HEK293 (cell line): ENCODE measurements around the gene ACSF2.

ENCODE experiments used
- CTCF ChIP-seq: fragments of 450-650 bp; formaldehyde crosslinking; IDR thresholded peaks from 2 replicates; pipeline ENCODE4 v1.5.1; 2016; ENCODE audit warnings: missing biosample characterization, missing genetic modification characterization
- RBAK ChIP-seq: fragments of 450-650 bp; formaldehyde crosslinking; IDR thresholded peaks from 2 replicates; pipeline ENCODE4 v1.5.1; 2016; ENCODE audit warnings: missing biosample characterization, missing genetic modification characterization
- TSHZ1 ChIP-seq: fragments of 450-650 bp; formaldehyde crosslinking; IDR thresholded peaks from 2 replicates; pipeline ENCODE4 v1.5.1; 2016; ENCODE audit warnings: missing biosample characterization, missing genetic modification characterization, borderline replicate concordance
- YY1 ChIP-seq: fragments of 450-650 bp; formaldehyde crosslinking; IDR thresholded peaks from 2 replicates; pipeline ENCODE4 v1.5.1; 2018; ENCODE audit warnings: missing biosample characterization, missing genetic modification characterization
- ZBTB20 ChIP-seq: fragments of 450-650 bp; formaldehyde crosslinking; IDR thresholded peaks from 2 replicates; pipeline ENCODE4 v1.5.1; 2016; ENCODE audit warnings: missing biosample characterization, missing genetic modification characterization
- ZBTB26 ChIP-seq: fragments of 450-650 bp; formaldehyde crosslinking; optimal IDR thresholded peaks from 2 replicates; pipeline ENCODE3; 2016; ENCODE audit warnings: missing biosample characterization, mild to moderate bottlenecking, missing genetic modification characterization
- ZBTB7A ChIP-seq: fragments of 450-650 bp; formaldehyde crosslinking; IDR thresholded peaks from 2 replicates; pipeline ENCODE4 v1.5.1; 2016; ENCODE audit warnings: low read depth, missing biosample characterization, missing genetic modification characterization
- ZNF175 ChIP-seq: fragments of 450-650 bp; formaldehyde crosslinking; IDR thresholded peaks from 2 replicates; pipeline ENCODE4 v1.5.1; 2016; ENCODE audit warnings: missing biosample characterization, missing genetic modification characterization
- ZNF18 ChIP-seq: fragments of 450-650 bp; formaldehyde crosslinking; IDR thresholded peaks from 2 replicates; pipeline ENCODE4 v1.5.1; 2016; ENCODE audit warnings: missing biosample characterization, missing genetic modification characterization
- ZNF707 ChIP-seq: fragments of 450-650 bp; formaldehyde crosslinking; IDR thresholded peaks from 2 replicates; pipeline ENCODE4 v1.5.1; 2016; ENCODE audit warnings: missing biosample characterization, missing genetic modification characterization
- ZSCAN18 ChIP-seq: fragments of 450-650 bp; formaldehyde crosslinking; IDR thresholded peaks from 2 replicates; pipeline ENCODE4 v1.5.1; 2016; ENCODE audit warnings: missing biosample characterization, missing genetic modification characterization
- TF ChIP-seq, protein P1 (sequence below): fragments of 450-650 bp; formaldehyde crosslinking; IDR thresholded peaks from 2 replicates; pipeline ENCODE4 v1.5.1; 2016; ENCODE audit warnings: missing biosample characterization, missing genetic modification characterization
- TF ChIP-seq, protein P2 (sequence below): IDR thresholded peaks from 2 replicates; pipeline ENCODE4 v1.6.1; 2011; ENCODE audit warnings: mild to moderate bottlenecking, low read depth, low read length, borderline replicate concordance

- TF ChIP-seq ZNF707 (tag by site-specific recombination) = no peak
- TF ChIP-seq CTCF (tag by site-specific recombination) = no peak
- TF ChIP-seq, protein P1, sequence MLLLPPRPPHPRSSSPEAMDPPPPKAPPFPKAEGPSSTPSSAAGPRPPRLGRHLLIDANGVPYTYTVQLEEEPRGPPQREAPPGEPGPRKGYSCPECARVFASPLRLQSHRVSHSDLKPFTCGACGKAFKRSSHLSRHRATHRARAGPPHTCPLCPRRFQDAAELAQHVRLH = no peak
- TF ChIP-seq ZBTB20 (tag by site-specific recombination) = no peak
- no peak for TF ChIP-seq RBAK
- no peak for TF ChIP-seq ZBTB7A
- TF ChIP-seq, protein P2, sequence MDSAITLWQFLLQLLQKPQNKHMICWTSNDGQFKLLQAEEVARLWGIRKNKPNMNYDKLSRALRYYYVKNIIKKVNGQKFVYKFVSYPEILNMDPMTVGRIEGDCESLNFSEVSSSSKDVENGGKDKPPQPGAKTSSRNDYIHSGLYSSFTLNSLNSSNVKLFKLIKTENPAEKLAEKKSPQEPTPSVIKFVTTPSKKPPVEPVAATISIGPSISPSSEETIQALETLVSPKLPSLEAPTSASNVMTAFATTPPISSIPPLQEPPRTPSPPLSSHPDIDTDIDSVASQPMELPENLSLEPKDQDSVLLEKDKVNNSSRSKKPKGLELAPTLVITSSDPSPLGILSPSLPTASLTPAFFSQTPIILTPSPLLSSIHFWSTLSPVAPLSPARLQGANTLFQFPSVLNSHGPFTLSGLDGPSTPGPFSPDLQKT = no peak
- no peak for TF ChIP-seq ZBTB26 (tag by site-specific recombination)
- TF ChIP-seq YY1 = no peak
- no peak for TF ChIP-seq ZSCAN18 (tag by site-specific recombination)
- no peak for TF ChIP-seq TSHZ1
- no peak for TF ChIP-seq ZNF18 (tag by site-specific recombination)
- TF ChIP-seq ZNF175 = no peak
These were observed 88.4 kb downstream of the ACSF2 start for GRCh38 chr17:50514388-50514787.
